ENCODE results near the gene MED13L. TPM values are rescaled to one million over a fixed set of nuclear protein-coding genes. Genes with fewer than 3 reads are reported as not detected.

The MED13L gene
- total RNA-seq, 4 donors from 2014 or later: 153 to 251 (median 194) TPM

DNA sequence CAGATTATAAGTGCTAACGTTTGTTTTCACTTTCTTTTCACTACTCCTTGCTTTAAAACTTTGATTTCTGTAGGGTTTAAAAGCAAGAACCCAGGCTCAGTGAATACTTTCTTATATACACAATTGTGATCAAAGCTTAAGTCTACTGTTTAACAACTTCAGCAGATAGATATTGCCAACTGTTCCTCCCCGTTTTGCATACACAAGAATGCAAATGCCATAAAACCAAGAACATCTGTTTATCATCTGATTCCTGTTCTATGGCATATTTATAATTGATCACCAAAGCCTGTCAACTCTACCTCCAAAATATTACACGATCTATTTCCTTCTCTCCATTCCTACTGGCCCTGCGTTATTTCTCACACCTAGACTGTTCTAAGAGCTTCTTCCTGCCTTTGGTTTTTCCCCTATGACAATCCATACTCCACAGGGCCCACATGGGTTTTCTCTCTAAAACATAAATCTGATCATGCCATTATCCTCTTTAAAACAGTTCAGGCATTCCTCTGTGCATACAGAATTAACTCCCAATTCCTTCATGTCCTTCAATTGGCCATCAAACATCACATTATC lies 15.9 kb downstream of the MED13L start:
- ATAC-seq (ENCODE audit: low FRiP score) (no peak), DNase-seq (ENCODE audit: low spot score) (no peak)
- TF ChIP-seq, protein P1, sequence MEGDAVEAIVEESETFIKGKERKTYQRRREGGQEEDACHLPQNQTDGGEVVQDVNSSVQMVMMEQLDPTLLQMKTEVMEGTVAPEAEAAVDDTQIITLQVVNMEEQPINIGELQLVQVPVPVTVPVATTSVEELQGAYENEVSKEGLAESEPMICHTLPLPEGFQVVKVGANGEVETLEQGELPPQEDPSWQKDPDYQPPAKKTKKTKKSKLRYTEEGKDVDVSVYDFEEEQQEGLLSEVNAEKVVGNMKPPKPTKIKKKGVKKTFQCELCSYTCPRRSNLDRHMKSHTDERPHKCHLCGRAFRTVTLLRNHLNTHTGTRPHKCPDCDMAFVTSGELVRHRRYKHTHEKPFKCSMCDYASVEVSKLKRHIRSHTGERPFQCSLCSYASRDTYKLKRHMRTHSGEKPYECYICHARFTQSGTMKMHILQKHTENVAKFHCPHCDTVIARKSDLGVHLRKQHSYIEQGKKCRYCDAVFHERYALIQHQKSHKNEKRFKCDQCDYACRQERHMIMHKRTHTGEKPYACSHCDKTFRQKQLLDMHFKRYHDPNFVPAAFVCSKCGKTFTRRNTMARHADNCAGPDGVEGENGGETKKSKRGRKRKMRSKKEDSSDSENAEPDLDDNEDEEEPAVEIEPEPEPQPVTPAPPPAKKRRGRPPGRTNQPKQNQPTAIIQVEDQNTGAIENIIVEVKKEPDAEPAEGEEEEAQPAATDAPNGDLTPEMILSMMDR (IDR thresholded peaks at IDR 0.05): no peak

DNA sequence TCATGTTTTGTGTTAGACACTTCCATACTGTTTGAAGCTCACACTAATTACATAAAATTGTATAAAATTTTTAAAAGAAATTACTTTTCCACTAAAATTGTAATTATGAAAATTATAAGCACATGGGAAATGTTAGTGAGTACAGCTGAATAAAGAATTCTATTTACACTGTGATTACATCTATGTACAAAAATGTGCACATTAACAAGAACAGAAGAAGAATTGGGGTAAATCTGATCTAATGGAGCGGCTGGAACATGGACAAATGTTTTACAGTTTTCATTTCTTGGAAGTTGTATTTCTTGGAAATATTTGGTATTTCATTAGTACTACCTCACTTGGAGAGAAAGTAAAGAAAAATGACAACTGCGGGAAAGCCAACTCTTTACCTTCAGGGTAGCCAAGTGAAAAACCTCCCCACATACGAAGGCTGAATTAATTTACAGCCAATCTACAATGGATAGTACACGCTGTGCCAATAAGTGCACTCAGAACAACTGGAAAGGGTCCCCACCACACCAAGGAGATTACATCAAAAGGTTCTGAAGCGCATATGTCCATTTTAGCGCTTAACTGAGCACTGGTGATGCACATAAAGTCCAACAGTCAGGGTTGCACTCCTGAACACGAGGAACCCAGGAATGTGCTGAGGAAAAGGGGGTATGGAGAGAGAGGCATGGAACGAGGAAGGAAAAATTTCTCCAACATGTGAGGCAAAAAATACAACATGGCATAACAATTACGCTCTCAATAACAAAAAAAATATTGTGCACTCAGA lies 17.5 kb downstream of the MED13L start:
- ATAC-seq (ENCODE audit: low FRiP score) (no peak), DNase-seq (ENCODE audit: low spot score) (no peak)
- TF ChIP-seq, protein P1 (IDR thresholded peaks at IDR 0.05): no peak

DNA sequence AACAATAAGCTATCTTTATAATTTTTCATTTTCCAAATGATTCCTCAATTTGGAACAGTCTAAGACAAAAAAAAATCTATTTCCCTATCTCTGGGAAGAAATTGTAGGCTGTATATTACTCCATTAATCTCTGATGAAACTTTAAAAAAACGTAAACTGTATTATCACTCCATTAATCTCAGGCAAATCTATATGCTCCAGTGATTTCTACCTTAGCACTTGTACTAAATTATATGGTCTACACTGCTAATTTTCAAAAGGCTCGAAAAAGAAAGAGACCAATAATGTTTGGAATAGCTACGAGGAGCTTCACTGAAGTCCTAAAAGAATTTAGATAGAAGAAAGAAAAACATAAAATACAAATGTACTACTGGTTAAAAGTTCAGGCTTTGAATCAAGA lies 19.7 kb downstream of the MED13L start:
- ATAC-seq (ENCODE audit: low FRiP score) (no peak), DNase-seq (ENCODE audit: low spot score) (no peak)
- TF ChIP-seq, protein P1 (IDR thresholded peaks at IDR 0.05): no peak

DNA sequence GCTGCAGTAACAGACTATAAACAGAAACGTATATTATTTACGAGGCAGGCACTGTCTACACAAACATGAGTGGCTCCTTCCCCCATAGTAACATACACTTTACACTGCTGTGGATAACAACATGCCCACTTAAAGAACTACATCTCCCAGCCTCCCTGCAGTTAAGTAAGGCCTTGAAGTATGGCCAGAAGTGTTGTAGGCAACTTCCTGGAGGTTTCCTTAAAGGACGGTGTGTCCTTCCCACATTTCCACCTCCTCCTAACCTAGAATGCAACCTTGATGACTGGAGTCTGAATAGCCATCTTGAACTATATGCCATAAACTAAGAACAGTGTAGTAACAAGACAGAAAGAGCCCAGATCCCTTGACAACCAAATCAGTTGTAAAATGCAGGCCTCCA lies 20.3 kb downstream of the MED13L start:
- ATAC-seq (ENCODE audit: low FRiP score): peak; percentile 62
- TF ChIP-seq, protein P1 (IDR thresholded peaks at IDR 0.05): no peak

DNA sequence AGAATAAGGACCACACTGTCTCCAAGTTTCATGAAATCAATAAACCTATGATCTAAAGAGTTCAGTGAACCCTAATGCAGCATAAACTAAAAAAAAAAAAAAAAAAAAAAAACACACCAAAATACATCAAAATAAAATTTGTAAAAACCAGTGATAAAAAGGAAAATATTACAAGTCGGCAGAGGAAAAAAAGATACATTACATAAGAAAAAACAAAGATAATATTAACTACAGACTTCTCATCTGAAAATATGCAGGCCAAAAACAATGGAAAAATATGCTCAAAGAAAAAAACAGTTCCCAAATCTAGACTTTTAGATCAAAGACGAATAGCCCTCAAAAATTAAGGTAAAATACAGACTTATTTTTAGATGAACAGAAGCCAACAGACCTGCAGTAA lies 27.6 kb downstream of the MED13L start:
- DNase-seq (ENCODE audit: low spot score): no peak
- no peak for ATAC-seq (ENCODE audit: low FRiP score)
- TF ChIP-seq, protein P1 (IDR thresholded peaks at IDR 0.05): no peak

More for the DNA sequence above, 20.3 kb downstream of the MED13L start:
- DNase-seq (ENCODE audit: low spot score): no peak

DNA sequence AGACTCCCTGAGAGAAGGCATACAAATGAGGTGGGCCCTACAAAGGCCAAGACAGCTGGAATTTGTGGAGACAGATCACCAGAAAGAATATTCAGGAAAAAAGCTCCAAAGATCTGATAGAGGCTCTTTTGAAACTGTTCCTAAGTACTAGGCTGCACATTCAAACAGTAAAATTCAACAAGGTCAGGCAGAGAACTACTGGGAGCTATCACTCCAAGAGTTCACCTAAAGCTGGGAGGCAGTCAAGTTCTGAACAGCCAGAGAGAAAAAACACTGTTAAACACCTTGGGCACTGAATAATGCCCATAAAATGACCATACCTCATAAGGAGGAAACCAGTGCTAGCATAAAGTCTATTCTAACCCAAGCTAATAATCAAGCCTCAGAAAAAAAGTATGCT lies 28.6 kb downstream of the MED13L start:
- TF ChIP-seq, protein P1 (IDR thresholded peaks at IDR 0.05): no peak
- no peak for ATAC-seq (ENCODE audit: low FRiP score)
- DNase-seq (ENCODE audit: low spot score): no peak

DNA sequence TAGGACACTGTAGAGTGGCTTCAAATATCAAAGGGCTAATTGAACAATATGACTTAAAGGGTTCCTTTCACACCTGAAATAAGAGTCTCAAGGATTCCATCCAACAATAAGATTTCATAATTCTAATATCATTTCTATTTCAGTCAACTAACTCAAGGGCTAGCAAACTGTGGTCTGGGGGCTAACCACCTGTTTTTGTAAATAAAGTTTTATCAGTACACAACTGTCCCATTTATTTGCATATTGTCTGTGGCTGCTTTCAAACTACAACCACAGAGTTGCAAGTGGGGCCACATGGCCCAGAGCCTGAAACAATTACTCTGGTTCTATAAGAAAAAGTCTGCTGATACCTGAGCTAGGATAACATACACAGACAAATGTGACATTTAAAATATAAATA lies 29.1 kb downstream of the MED13L start:
- ATAC-seq (ENCODE audit: low FRiP score) (no peak), DNase-seq (ENCODE audit: low spot score) (no peak)
- TF ChIP-seq, protein P1 (IDR thresholded peaks at IDR 0.05): no peak

Data from omental fat pad (tissue), 4 donors.